Kidney tubule cell (primary cell): Measurements from ENCODE around the gene FOXO6.

Experiments used
- DNase-seq: peaks from one replicate; pipeline ENCODE4 v3.0.0-alpha.2; 2018; ENCODE audit warnings: low spot score

Gene FOXO6

GRCh38 chr1:41404308-41404761 is 43.1 kb downstream of the FOXO6 start:
- peak; percentile 70 for DNase-seq

DNA sequence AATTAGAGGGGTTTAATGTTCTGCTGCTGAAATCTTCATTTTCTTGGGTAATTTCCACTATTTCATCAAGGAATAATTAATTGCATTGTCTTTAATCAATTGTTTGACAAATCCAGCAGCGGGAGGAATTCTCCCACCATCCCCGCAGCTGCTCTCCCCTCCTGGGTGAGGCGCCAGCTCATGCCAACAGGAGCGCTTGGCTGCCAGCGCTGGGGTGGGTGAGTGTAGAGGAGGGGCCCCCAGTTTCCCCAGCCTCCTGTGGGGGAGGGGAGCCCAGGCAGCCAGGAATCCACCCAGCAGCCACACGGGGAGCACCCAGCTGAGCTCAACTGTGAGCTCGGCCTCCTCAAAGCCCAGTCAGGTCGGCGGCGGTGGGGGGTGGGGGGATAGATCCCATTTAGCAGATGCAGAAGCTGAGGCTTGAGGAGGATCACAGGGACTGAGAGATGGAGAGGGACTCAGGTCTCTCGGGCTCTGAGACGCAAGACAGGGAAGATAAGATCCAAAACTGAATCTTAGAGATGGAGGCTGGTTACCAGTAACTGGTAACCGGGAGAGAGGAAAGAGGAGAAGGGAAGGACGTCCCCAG is 46.5 kb downstream of the FOXO6 start:
- no peak for DNase-seq

DNA sequence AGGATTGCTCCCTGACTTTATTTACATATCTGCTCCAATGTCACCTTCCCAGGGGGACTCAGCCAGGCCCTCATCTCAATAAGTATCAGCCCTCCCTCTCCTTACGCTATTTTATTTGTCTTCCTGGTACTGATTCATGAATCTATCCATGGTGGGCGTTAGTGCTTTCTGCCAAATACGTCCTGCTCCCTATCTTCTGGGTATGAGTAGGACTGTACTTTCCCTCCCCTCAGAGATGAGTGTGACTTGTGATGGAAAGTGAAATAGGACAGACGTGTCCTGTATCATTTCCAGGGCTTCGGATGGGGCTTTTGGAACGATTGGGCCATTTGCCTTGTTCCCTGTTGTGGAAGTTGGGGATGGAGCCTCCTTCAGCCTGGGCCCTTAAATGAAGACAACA is 47.5 kb downstream of the FOXO6 start:
- no peak for DNase-seq

GRCh38 chr1:41409825-41410224 is 48.6 kb downstream of the FOXO6 start:
- no peak for DNase-seq

DNA sequence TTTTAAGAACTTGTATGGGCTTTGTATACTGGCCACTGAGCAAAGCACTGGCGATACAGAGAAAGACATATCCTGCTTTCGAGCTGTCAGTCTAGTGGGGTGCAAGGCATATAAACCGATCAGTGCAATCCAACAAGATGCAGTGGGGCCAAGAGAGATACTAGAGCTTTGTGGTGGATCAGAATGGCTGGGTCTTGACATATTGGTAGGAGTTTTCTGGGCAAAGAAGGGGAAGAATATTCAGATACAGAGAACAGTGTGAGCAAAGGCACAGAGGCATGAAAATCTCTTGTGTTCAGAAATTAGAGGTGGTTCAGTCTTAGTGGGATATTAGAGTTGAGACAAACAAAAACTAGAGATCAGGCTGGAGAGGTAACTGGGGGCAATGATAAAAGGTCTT is 49.2 kb downstream of the FOXO6 start:
- DNase-seq: no peak

GRCh38 chr1:41411229-41411628 is 50.0 kb downstream of the FOXO6 start:
- DNase-seq: peak; percentile 34

DNA sequence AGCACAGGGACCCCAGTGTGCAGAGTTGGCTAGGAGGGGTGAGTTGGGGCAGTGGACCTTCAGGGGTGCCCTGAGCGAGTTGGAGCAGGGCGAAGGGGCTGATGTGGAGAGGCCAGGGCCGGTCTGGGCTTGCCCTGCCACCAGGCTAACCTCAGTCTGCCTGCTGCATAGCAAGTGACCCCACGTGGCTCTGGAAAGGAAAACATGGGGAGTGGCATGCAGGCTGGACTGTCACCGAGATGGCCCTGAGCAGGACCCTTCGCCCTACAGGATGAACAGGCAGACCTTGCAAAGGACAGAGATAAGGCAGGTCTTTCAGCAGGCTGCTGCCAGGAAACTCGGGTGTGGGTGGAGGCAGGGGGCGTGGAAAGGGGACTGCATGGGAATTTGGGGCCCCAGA is 51.5 kb downstream of the FOXO6 start:
- DNase-seq: no peak

DNA sequence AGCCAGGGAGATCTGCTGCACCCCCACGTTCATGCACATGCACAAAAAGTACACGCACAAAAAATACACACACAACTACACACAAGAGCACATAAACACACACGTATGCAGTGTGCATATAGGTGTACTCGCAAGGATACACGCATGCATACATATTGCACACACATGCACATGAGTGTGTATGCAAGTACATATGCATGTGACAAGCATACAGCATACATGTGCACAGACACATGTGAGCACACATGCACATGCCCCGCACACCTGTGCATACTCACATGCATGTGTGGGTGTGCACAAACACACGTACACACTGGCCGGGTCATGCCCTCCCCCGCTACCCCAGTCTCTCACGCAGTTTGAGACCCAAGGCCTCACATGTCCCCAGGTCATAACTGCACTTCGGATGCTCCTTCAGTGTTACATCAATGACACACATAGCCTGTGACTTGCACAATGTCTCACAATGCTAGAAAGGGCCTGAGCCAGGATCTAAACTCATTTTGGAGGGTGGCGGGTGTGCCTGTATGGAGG is 52.6 kb downstream of the FOXO6 start:
- no peak for DNase-seq

GRCh38 chr1:41414296-41414695 is 53.1 kb downstream of the FOXO6 start:
- no peak for DNase-seq

- no peak for DNase-seq
Observed at GRCh38 chr1:41414716-41415306, 53.6 kb downstream of the FOXO6 start.

- DNase-seq: no peak
Observed at GRCh38 chr1:41416081-41416480, 54.8 kb downstream of the FOXO6 start.

GRCh38 chr1:41416552-41417334 is 55.5 kb downstream of the FOXO6 start:
- DNase-seq: peak; percentile 78

GRCh38 chr1:41417335-41417682 is 56.1 kb downstream of the FOXO6 start:
- DNase-seq: no peak

DNA sequence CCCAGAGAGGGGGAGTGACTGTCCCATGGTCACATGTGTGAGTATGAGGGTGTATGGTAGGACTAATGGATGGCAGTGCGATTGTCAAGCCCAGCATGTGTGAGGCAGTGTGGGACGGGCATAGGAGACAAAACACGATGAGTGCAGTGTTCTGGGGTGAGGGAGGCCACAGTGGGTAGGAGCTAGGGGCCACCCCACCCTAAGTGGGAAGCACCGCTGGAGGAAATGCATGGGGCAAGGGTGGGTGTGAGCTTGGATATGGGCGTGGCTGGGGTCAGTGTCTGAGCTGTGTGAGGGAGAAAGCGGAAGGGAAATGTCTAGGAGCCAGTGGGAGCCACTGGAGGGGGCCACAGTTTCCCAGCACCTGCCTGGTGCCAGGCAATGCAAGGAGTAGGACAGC is 56.5 kb downstream of the FOXO6 start:
- DNase-seq: no peak

GRCh38 chr1:41418857-41419583 is 57.8 kb downstream of the FOXO6 start:
- peak; percentile 93 for DNase-seq

GRCh38 chr1:41419584-41420295 is 58.5 kb downstream of the FOXO6 start:
- DNase-seq: no peak

DNA sequence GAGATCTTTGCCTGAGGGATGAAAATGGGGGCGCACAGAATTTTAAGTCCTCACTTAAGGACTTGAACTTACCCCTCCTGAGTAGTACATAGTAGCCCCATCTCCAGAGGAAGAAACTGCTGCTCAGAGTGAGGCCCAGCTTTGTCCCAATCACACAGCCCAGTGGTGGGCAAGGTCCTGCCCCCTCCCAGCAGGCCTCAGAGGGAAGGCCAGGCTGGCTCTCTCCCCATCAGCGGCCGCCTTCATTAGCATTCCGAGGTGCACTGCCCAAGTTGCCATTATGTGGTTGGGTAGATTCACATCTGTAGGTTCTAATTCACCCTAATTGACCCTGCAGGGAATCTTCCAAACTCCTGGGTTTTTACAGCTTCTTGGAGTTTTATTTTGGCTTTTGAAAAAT is 59.1 kb downstream of the FOXO6 start:
- DNase-seq: no peak

DNA sequence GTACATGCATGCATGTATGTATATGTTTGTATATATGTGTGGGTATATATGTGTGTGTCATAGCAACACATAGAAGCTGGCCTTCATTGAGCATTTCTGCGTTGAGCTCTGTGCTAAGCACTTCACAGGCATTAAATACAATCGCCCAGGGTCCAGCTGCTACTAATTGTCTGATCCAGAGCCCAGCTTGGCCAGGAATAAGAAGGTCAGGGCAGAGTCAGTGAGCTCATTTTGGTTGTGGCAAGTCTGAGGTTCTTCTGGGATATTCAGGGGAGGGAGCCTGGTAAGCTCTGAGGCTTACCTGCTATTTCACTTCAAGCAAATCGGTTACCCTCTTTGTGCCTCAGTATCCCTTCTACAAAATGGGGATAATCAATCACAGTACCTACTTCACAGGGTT is 59.6 kb downstream of the FOXO6 start:
- no peak for DNase-seq

- no peak for DNase-seq
Observed at GRCh38 chr1:41422306-41422705, 61.1 kb downstream of the FOXO6 start.

DNA sequence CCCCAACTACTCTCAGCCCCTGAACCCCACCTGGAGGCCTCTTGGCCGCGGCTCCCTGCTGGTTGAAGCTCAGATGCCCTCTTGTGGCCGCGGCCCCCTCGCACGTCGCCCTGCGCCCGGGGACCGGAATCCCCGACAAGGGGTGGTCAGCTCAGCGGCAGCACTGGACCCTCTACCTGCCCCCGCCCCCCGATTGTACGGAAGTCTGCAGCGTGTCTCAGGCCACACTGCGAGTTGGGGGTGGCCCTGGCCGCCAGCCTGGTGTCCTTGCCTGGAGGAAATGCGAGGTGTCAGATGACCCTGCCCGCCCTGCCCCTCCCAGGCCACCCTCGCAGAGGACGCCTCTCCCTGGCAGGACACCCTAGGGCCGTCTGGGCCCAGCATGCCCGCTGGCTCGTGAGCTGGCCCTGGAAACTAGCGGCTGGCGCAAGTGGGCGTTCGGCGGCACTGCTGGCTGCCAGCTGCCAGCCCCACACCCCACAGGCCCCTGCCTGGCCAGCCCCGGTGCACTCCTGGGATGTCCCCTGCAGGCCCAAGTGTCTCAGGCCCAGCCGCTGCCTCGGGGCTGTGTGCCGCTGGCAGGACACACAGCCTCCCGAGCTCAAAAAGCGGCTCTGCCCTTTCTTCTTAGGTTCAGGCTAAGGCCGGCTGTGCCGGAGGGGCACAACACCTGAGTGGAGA is 62.4 kb downstream of the FOXO6 start:
- no peak for DNase-seq

- no peak for DNase-seq
Observed at GRCh38 chr1:41424581-41425118, 63.4 kb downstream of the FOXO6 start.
